Cardiac muscle cell (in vitro differentiated cells and primary cell): ENCODE measurements around the gene GJA10. TPM values are rescaled to one million over a fixed set of nuclear protein-coding genes. Genes with fewer than 3 reads are reported as not detected.
A peak's percentile ranks its signal among the peaks of the same experiment; 100 is the strongest.
"Not testable (repeated sequence)": the region's sequence is repeated elsewhere in the genome, so short reads cannot be mapped to it uniquely, and the experiment has no call there.

Source experiments
- DNase-seq, 2 donors: peaks; one replicate each; pipeline versions ENCODE4 v3.0.0 to v3.0.0-alpha.2; 2010 to 2017; ENCODE audit warnings: low read depth in 1 of 2, low spot score in 1 of 2
- H3K27ac ChIP-seq: fragments of 200-600 bp; sonication (generic); 2 replicates; pipeline ENCODE4 v1.5.1; 2016
- H3K27me3 ChIP-seq: fragments of 200-600 bp; sonication (generic); 2 replicates; pipeline ENCODE4 v1.6.0; 2016; ENCODE audit warnings: control low read depth
- H3K36me3 ChIP-seq: fragments of 200-600 bp; sonication (generic); 2 replicates; pipeline ENCODE4 v1.5.1; 2016; ENCODE audit warnings: control low read depth
- H3K4me1 ChIP-seq: fragments of 200-600 bp; sonication (generic); 2 replicates; pipeline ENCODE4 v1.8.1; 2017; ENCODE audit warnings: low read depth, mild to moderate bottlenecking, mixed run types
- H3K4me3 ChIP-seq: fragments of 200-600 bp; sonication (generic); 2 replicates; pipeline ENCODE4 v1.5.1; 2016; ENCODE audit warnings: mild to moderate bottlenecking
- H3K9me3 ChIP-seq: fragments of 200-600 bp; sonication (generic); 2 replicates; pipeline ENCODE4 v1.5.1; 2017; ENCODE audit warnings: low read depth, mild to moderate bottlenecking, control low read depth
- CTCF ChIP-seq: IDR thresholded peaks from 2 replicates; pipeline ENCODE4 v1.5.1; 2012; ENCODE audit warnings: low read depth, mild to moderate bottlenecking, low read length
- polyA plus RNA-seq: library from polyadenylated mRNA; unstranded; fragments of >200 nt; fragmentation: Nextera tagmentation; extraction: Ambion mirVana; gene quantifications from 2 replicates; pipeline ENCODE4 v1.2.1, GENCODE V29; 2016
- total RNA-seq: library from RNA; depleted of rRNA; stranded (reverse); fragments of >200 nt; gene quantifications from 2 replicates; pipeline ENCODE4 v1.2.3, GENCODE V29; 2016

The GJA10 gene
- total and polyA plus RNA-seq, 2 experiments from 2014 or later = not detected

DNA sequence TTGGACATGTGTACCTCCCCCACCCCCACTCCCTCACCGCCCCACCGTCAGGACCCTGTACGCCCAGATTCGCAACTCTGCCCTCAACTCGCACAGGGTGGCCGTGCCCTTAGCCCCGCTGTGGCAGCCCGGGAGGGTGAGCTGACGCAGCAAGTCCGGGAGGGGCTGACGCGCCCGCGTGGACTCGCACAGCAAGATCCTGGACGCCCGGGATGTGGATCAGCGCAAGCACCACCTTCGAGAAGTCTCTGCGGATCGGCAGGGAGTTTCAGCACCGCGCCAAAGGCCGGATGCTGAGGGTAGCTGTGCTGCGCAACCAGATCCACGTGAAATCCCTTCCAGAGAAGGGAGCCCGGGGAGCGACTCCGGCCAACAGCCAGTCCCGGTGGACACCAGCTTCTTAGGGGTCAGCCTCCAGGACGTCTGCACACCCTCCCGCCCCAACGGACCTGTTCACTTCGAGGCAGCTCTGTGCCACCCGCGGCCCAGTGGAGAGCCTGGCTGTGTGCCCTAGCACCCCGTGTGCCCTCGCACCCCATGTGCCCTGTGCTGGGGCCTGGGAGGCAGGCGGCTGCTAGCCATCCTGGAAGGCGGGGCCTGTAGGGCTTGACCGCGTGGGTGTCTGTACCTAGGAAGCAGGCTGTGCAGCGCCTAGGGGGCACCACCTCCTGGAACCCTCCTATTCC, 6.7 kb upstream of the GJA10 start:
- Histone ChIP-seq H3K4me3 (no peak overlapping the region), H3K27ac (no peak overlapping the region)
- DNase-seq = peak in 1 of 2 donors; percentile 25

GRCh38 chr6:89888138-89888514, 6.1 kb upstream of the GJA10 start:
- no peak overlapping the region for H3K27ac ChIP-seq
- H3K27me3 ChIP-seq = peaks cover 4% of the 10 kb centered on the region
- no peaks in the 10 kb centered on the region for H3K4me1 ChIP-seq
- no peaks in the 10 kb centered on the region for H3K9me3 ChIP-seq
- H3K36me3 ChIP-seq = no peaks in the 10 kb centered on the region
- no peak for TF ChIP-seq CTCF
- no peak for DNase-seq
- no peak overlapping the region for H3K4me3 ChIP-seq

More for the DNA sequence above, 6.7 kb upstream of the GJA10 start:
- TF ChIP-seq CTCF = no peak
- Histone ChIP-seq H3K4me1 (no peaks in the 10 kb centered on the region), H3K36me3 (no peaks in the 10 kb centered on the region), H3K9me3 (no peaks in the 10 kb centered on the region), H3K27me3 (peaks cover 4% of the 10 kb centered on the region)

- Histone ChIP-seq H3K36me3 (no peaks in the 10 kb centered on the region), H3K27ac (no peak overlapping the region), H3K4me1 (no peaks in the 10 kb centered on the region), H3K4me3 (no peak overlapping the region), H3K9me3 (no peaks in the 10 kb centered on the region), H3K27me3 (peaks cover 11% of the 10 kb centered on the region)
- no peak for DNase-seq
- no peak for TF ChIP-seq CTCF
These were observed 5.4 kb upstream of the GJA10 start for GRCh38 chr6:89888871-89889270.

- H3K27ac ChIP-seq, H3K4me3 ChIP-seq, DNase-seq, H3K36me3 ChIP-seq, H3K4me1 ChIP-seq, H3K9me3 ChIP-seq: not testable (repeated sequence)
- peaks cover 14% of the 10 kb centered on the region for H3K27me3 ChIP-seq
These were observed 3.3 kb upstream of the GJA10 start for GRCh38 chr6:89890845-89891528.

GRCh38 chr6:89892577-89892976, 1.7 kb upstream of the GJA10 start:
- H3K36me3 ChIP-seq, H3K9me3 ChIP-seq, DNase-seq, H3K27ac ChIP-seq, H3K4me3 ChIP-seq, H3K4me1 ChIP-seq: not testable (repeated sequence)
- peaks cover 14% of the 10 kb centered on the region for H3K27me3 ChIP-seq

DNA sequence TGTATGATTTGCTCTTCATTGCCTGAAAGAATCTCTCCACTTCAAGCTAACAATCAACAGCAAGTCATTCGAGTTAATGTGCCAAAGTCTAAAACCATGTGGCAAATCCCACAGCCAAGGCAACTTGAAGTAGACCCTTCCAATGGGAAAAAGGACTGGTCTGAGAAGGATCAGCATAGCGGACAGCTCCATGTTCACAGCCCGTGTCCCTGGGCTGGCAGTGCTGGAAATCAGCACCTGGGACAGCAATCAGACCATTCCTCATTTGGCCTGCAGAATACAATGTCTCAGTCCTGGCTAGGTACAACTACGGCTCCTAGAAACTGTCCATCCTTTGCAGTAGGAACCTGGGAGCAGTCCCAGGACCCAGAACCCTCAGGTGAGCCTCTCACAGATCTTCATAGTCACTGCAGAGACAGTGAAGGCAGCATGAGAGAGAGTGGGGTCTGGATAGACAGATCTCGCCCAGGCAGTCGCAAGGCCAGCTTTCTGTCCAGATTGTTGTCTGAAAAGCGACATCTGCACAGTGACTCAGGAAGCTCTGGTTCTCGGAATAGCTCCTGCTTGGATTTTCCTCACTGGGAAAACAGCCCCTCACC, 1.1 kb downstream of the GJA10 start:
- no peaks in the 10 kb centered on the region for H3K9me3 ChIP-seq
- peaks cover 10% of the 10 kb centered on the region for H3K27me3 ChIP-seq
- H3K4me3 ChIP-seq = no peak overlapping the region
- H3K4me1 ChIP-seq = no peaks in the 10 kb centered on the region
- no peaks in the 10 kb centered on the region for H3K36me3 ChIP-seq
- peak; percentile 74 to 89 for DNase-seq
- no peak overlapping the region for H3K27ac ChIP-seq
- no peak for TF ChIP-seq CTCF

DNA sequence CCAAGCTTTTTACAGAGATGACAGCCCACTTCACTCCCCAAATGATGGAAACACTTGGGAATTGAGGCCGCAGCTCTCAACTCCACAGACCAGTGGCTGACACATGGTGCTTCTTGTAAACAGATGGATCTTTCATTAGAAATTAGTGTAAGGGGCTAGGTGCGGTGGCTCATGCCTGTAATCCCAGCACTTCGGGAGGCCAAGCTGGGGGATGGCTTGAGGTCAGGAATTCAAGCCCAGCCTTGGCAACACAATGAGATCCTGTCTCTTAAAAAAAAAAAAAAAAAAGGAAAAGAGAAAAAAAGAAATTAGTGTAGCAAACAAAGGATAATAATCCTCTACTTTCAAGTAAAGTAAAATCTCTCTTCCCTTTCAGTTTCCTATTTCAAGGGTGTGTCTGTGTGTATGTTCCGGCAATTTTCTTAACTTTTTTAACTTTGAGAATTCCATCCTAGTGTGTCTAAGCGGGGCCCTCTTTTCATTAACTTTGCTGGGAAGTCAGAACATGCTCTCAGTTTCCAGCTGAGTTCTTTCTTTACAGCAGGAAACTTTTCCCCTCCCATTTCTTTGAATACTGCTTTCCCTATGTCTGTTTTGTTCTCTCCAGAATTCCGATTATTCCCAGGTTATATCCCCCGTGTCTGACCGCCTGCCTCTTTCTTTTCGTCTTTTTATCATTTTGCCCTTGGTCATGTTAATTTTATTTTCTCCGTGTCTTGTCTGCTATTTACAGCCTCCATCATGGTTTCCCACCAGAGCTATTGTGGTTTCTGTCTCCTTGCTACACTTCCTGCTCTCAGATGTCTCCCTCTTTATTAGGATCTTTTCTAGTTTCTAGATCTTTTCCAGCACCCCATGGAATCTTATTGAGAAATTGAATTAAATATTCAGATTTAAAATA, 16.0 kb downstream of the GJA10 start:
- H3K4me1 ChIP-seq, H3K9me3 ChIP-seq, DNase-seq, H3K4me3 ChIP-seq, H3K27ac ChIP-seq, H3K36me3 ChIP-seq, H3K27me3 ChIP-seq: not testable (repeated sequence)
